OCI-LY3 (cell line): Measurements from ENCODE around the gene CLHC1.

Source experiments
- CTCF ChIP-seq: fragments of 200-600, 300-600 bp; sonication (generic); IDR thresholded peaks from 2 replicates; pipeline ENCODE4 v1.5.1; 2014; ENCODE audit warnings: antibody characterized with exemption, low read length, low read depth
- EZH2phosphoT487 ChIP-seq: fragments of 200-600 bp; shearing (Covaris generic); IDR thresholded peaks from 2 replicates; pipeline ENCODE4 v1.6.1; 2018; ENCODE audit warnings: antibody characterized with exemption, mixed run types, low read depth

GRCh38 chr2:55163941-55164390 is 68.1 kb downstream of the CLHC1 start:
- TF ChIP-seq CTCF (no peak), EZH2phosphoT487 (no peak)
